Skin of body (tissue), 2 donors: ENCODE data around the gene NBAS. TPM values are rescaled to one million over a fixed set of nuclear protein-coding genes. Genes with fewer than 3 reads are reported as not detected.
"Not testable (repeated sequence)": the region's sequence is repeated elsewhere in the genome, so short reads cannot be mapped to it uniquely, and the experiment has no call there.

ENCODE experiments used
- DNase-seq: peaks from one replicate; lab custom pipeline; 2025; lab: John Stamatoyannopoulos, UW
- total RNA-seq: library from RNA; depleted of rRNA; stranded (reverse); fragments of >200 nt; gene quantifications from one replicate; pipeline ENCODE4 v1.2.3, GENCODE V29; 2014

Gene NBAS
- total RNA-seq, 1 donor from 2014 or later: 69.3 TPM

DNA sequence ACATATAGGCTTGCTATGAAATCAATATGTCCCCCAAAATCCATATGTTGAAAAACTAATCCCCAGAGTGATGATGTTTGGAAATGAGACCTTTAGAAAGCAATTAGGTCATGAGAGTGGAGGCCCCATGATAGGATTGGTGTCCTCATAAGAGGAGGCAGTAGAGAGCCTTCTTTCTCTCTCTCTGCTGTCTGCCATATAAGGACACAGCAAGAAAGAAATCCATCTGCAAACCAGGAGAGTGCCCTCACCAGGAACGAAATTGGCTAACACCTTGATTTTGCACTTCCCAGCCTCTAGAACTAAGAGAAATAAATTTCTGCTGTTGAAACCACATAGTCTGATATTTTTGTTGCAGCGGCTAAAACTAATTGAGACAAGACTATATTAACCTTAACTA lies 89.5 kb downstream of the NBAS start:
- no peak for DNase-seq

DNA sequence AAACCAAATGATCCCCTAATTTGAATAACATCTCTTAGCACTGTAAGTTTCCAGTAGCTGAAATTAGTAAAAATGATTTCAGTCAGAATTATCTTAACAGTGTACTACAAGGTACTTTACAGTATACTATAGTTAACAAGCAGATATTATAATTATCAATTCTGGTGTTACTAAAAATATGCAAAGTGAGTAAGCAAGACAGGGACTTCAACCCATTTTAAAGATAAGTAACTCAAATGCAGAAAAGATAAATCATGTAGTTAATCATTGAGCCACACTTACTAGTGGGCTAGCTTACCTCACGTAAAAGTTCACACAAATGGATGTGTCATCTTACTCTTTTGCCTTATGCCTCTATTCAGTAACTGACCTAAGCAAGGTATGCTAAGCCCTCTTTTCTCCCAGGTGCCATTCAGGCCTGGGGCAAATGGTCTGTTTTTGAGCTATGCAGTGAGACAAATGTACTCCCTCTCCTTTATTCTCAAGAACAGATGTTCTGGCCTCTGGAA lies 101.0 kb downstream of the NBAS start:
- no peak for DNase-seq

DNA sequence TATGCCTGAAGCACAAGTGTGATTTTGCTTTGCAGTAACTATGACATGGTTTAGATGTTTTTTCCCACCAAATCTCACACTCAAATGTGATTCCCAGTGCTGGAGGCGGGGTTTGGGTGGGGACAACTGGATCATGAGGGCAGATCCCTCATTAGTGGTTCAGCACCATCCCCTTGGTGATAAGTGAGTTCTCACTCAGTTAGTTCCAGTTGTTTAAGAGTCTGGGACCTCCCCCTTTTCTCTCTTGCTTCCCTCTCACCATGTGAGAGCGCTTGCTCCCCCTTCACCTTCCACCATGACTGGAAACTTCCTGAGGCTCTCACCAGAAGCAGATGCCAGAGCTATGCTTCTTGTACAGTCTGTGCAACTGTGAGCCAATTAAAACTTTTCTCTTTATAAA lies 102.9 kb downstream of the NBAS start:
- DNase-seq: no peak

DNA sequence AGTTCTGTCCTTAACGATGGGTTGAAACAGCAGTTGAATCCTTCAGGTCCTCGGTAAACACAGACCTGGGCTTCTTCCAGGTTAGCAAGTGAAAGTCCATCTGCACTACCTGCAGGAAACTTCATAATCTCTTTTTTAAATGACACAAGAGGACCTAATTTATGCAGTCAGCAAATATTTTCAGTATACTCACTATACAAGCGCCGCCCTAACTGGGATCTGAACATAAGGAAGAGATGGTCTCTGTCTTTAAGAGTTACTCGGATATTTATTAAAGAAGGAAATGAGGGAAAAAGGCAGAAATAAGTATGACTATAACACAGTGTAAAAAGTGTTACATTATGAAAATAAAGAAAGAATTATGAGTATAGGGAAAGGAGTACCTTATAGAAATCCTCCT lies 103.3 kb downstream of the NBAS start:
- no peak for DNase-seq

DNA sequence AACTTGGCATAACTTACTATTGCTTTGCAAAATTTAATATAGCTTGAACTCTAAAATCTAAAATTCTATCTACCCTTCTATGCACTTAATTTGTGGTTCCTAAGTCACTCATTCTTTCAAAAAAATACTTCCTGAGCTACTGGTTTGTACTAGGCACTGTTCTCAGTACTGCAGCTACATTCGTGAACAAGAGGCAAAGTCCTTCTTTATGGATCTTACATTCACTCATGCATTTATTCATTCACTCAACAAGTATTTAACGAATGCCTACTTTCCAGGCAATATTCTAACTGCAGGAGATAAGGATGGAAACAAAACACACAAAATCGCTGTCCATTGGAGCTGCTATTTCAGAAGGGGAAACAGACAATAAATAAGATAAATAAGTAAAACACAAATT lies 104.8 kb downstream of the NBAS start:
- DNase-seq: no peak

DNA sequence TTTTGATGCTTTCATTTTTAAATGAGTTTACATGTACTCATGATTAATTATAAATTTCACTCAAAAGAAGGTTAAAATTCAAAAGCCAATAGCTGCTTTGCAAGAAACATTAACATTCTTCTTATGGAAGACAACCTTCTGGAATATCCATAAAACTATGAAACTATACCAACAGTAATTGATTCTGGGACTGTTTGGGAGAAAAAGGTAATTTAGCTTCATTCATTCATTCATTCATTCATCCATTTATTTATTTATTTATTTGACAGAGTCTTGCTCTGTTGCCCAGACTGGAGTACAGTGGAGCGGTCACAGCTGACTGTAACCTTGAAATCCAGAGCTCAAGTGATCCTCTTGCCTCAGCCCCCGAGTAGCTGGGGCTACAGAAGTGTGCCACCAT lies 110.3 kb downstream of the NBAS start:
- no peak for DNase-seq

DNA sequence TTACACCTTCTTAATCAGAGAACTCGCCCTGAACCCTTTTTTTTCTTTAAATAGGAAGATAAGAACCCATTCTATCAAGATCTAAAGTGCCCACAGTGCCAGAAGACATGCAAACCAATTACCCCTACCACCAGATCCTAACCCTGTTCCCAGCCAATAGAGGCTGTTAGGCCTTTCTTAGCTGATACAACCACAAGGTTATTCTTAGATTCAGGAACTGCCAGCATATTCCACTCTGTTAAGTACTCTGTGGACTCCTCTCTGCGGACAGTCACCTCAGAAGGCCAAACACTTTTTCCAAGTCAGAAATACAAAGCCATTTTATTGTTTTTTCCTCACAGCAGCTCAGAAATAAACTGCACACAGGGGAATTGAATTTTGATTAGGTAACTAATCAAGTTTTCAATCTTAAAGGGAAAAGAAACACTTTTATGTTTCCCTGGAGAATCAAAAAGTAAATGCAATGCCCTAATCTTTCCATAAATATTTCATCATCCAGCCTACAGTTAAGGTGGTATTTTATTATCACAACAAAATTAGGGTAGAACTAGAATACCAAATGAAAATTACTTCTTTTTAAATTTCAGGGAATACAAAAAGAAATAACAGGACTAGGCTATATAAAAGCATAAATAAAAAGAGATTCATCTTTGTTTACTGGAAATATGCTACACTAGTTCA lies 111.4 kb downstream of the NBAS start:
- DNase-seq: no peak

DNA sequence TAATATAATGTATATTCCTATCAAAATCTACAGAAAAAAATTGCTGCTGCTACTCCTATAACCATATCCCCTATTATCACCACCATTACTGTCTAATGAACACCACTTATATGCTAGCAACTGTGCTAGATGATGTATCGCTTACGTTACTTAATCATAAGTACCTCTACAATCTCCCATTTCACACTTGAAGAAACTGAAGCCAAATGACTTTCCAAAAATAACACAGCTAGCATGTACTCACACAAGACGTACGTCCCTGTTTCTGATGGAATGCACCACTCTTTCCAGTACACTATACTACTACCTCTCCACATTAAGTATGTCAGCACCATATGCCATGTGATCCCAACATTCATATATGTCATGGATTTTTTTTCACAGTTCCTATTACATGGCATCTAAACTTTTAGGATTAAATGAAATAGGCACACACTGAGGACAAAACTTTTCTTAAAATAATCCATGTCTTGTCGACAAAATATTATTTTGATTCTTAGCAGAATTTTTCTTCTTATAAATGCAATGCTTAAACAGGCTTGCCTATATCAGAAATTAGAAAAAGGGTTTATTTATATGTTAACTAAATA lies 112.8 kb downstream of the NBAS start:
- no peak for DNase-seq

DNA sequence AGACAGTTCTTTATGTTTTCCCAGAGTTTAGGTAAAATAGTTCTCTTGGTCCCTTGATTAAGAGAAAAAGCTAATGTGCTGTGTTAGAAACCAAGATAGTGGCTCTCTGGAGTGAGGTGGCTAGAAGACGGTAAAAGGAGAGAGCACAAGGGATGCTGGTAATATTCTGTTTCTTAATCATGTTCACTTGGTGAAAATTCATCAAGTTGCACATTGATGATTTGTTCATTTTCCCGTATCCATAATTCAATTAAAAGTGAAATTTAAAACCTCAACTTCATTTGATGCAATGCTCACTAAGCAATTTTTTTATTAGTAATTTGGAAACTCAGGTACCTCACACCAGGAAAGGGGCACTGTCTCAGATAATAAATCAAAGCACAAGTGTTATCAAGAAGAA lies 113.8 kb downstream of the NBAS start:
- no peak for DNase-seq

DNA sequence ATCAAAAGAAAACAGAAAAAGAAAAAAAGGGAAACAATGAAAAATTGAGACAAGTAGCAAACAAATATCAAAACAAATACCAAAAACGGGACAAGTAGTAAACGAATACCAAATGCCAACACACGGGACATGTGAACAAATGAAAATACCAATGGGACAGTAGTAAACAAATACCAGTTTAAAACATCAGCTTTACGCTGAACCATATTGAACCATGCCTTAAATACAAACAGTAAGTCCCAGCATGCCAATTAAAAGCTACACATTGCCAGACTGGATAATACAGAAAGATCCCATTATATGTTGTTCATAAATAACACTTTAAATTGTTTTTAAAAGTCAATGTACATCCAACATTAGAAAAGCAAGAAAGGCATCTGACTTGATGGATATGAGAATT lies 114.2 kb downstream of the NBAS start:
- no peak for DNase-seq

DNA sequence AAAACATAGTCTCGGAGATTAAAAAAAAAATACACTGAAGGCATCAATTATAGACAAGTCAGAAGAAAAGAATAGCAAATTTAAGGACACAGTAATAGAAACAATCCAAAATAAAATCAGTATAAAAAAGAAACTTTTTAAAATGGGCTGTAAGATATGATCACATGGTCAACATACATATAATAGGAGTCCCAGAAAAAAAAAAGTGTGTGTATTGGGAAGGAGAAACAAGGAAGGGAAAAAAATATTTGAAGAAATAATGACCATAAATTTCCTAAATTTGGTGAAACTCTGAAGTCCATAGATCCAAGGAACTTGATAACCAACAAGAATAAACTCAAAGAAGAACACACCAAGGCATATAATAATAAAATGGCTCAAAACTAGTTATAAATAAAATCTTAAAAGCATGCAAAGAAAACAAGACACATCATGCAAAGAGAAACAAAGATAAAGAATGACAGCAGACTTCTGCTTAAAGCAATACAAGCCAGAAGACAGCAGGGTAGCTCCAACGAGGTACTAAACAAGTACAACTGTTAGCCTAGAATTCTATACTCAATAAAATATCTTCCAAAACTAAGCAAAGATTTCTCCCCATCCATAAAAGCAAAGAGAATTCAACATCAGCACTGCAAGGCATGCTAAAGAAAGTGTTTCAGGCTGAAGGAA lies 115.1 kb downstream of the NBAS start:
- no peak for DNase-seq

DNA sequence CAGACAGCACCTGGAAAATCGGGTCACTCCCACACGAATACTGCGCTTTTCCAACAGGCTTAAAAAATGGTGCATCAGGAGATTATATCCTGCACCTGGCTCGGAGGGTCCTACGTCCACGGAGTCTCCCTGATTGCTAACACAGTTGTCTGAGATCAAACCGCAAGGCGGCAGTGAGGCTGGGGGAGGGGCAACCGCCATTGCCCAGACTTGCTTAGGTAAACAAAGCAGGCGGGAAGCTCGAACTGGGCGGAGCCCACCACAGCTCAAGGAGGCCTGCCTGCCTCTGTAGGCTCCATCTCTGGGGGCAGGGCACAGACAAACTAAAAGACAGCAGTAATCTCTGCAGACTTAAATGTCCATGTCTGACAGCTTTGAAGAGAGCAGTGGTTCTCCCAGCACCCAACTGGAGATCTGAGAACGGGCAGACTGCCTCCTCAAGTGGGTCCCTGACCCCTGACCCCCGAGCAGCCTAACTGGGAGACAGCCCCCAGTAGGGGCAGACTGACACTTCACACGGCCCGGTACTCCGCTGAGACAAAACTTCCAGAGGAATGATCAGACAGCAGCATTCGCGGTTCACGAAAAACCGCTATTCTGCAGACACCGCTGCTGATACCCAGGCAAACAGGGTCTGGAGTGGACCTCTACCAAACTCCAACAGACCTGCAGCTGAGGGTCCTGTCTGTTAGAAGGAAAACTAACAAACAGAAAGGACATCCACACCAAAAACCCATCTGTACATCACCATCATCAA lies 121.2 kb downstream of the NBAS start:
- not testable (repeated sequence) for DNase-seq

DNA sequence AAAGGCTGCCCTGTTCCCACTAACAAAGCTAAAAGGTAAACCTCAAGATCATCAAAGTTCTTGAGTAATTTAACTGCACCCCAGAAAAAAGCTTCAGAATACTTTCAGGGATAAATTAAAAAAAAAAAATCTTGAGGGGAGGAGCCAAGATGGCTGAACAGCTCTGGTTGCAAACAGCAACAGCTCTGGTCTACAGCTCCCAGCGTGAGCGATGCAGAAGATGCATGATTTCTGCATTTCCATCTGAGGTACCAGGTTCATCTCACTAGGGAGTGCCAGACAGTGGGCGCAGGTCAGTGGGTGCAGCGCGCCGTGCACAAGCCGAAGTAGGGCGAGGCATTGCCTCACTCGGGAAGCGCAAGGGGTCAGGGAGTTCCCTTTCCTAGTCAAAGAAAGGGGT lies 121.8 kb downstream of the NBAS start:
- not testable (repeated sequence) for DNase-seq

DNA sequence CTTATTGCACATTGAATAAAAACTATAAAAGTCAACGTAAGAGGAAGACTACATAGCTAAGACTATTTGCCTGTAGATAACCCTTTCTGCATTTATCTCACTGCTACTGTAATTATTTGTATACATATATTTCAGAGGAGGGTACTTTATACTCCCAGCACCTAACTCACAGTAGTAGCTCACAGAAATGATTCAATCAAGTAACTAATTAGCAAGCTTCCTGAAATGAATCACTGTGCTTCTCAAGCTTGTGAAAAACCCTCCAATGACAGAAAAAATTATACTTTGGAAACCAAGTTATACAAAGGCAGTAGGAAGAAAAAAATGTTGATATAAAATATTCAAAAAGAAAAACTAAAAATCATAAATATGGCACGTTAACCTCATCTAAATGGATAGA lies 124.9 kb downstream of the NBAS start:
- no peak for DNase-seq

DNA sequence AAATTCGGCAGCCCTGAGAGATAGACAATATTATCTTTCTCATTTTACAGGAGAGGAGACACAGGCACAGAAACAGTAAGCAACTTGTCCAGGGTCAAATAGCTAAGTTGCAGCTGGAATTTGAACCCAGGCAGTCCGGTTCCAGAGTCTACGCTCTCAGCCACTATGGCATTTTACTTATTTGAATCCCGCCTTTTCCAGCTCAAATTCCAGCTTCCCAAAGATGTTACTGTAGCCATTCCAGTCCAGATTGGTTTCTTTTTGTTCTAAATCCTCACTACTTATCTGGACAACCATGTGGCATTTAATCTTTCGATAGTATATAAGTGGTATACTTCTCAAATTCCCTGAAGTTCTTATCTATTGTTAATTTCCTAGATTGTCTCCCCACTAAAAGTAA lies 125.7 kb downstream of the NBAS start:
- DNase-seq: no peak

DNA sequence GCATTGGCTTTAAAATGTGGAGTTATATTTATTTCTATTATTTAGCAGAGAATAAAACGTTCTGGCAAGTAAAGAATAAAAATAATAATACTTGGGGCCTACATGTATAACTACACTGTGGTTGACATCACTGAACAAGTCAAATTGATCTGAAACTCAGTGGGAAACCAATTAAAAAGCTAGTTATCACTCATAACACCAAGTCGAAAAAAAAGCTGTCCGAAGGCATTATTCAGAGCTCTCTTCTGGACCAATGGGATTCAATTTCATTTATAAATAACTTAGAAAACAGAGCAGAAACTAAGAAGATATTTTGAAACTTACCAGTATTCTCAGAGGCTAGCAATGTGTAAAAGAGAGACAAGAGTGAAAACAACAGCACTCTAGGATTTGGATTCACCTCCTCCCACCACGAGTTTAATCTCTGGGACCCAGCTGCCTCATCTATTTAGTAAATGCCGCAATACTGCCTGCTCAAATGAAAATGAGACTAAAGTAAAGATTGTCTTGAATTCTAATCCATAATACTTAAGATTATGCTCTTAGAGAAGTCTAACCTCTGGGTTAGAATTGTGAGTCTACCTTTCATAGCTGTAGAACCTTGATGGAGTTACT lies 128.4 kb downstream of the NBAS start:
- DNase-seq: no peak

DNA sequence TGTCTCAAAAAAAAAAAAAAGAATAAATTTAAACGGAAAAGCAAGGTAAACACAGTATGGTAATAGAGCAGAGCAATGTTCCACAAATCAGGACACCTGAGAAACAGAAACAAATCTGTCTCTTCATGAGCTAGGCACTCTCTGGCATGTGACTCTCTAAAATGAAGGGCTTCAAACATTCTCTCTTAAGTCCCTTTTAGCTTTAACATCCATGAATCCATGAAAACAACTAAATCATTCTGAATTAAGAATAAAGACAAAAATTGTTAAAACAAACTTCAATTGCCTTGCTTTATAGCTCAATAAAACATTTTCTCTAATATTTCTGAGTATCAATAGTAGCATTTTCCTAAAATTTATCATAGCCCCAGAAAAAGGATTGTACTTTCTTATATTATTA lies 132.1 kb downstream of the NBAS start:
- no peak for DNase-seq

DNA sequence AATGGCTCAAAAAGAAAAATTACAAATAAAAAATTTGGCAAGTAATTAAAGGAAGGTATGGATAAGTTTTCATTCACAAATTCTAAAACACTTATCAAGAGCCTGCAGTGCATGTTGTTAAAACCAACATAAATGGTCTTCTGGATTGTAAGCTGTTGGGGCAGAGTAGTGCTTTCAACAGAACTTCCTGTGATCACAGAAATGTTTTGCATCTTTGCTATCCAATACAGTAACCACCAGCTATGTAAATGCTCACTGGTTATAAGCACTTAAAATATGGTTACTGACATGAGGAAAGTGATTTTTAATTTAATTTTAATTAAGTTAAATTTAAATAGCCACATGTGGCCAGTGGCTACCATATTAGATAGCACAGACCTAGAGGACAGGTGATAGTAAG lies 133.1 kb downstream of the NBAS start:
- no peak for DNase-seq

DNA sequence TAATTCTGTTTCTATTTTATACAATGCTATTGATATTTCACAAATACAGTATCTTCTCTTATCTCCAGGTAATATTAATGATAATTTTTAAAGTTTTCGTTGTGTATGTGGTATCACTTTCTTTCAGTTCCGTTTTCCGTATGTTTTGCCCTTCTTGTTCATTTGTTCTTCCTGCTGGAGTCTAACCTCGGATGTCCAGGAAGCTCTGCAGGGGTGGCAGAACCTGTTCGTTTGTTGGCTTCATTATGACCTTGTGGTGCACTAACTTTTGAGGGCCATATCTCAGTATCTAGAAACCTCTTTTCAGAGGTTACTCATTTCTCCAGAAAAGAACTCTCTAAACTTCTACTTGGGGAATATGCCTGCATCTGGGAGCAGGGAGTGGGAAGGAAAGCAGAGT lies 134.5 kb downstream of the NBAS start:
- DNase-seq: no peak

DNA sequence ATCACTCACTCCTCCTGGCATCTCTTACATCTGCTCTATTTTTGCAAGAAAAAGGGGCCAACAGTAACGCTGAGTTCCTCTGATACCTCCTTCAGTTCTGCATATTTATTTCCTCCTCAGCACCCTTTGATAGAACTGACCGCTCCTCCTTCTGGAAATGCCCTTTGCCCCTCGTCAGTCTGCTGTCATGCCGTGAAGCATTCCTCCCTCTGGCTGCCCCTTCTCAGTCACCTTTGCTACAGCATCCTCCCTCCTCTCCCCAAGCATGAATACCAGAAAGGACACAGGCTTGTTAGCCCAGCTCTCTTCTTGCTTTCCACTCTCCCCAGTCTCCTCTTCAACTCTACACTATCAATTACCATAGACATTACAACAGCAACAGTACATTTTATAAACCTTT lies 135.4 kb downstream of the NBAS start:
- DNase-seq: no peak

DNA sequence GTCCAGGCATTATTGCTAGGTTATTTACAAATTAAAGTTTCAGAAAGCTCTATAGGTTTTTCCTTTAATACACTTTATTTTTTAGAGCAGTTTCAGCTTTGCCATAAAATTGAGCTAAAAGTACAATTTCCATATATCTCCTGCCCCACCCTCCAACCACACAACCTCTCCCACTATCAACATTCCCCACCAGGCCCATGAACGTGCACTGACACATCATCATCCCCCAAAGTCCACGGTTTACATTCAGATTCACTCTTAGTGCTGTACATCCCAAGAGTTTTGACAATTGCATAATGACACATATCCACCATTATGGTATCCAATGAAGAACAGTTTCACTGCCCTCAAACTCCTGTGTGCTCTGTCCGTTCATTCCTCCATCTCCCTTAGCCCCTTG lies 139.4 kb downstream of the NBAS start:
- no peak for DNase-seq

DNA sequence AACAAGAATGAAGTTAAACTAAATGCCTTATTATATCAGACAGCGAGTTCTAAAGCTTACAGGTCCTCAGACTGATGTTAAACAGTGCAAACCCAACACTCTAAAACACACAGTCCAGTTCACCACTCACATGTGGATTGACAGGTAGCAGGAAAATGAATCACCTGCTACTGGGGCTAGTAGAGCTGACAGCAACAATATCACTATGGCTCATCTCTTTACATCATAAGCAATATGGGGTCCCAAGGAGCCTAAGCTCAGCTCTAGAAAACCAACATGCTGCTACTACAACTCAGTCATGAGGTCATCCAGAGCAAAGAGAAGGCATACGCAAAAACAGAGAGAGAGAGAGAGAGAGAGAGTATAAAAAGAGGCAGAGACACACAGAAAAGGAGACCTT lies 145.4 kb downstream of the NBAS start:
- no peak for DNase-seq
